ENCODE results near the gene RAB33B. TPM values are rescaled to one million over a fixed set of nuclear protein-coding genes. Genes with fewer than 3 reads are reported as not detected.

RAB33B gene
- polyA plus RNA-seq, 2 donors: 1.8 to 2.3 TPM

- 77 to 79% methylated on average over 3 of the region's 3 CpGs for WGBS, 2 donors
- Histone ChIP-seq H3K4me1 (ENCODE audit: control insufficient read depth in 2 of 2, insufficient read depth in 2 of 2, low read length in 1 of 2) (peaks cover 0 to 2% of the 10 kb centered on the region in 2 donors), H3K27me3 (ENCODE audit: control insufficient read depth in 1 of 2, insufficient read depth in 2 of 2, low read length in 2 of 2) (no peaks in the 10 kb centered on the region), H3K9me3 (ENCODE audit: control insufficient read depth in 2 of 2, insufficient read depth in 1 of 2, low read depth in 1 of 2, low read length in 1 of 2) (no peaks in the 10 kb centered on the region), H3K36me3 (ENCODE audit: control insufficient read depth in 2 of 2, insufficient read depth in 2 of 2, low read length in 1 of 2) (no peaks in the 10 kb centered on the region), H3K27ac (ENCODE audit: low read depth in 2 of 2, low read length in 1 of 2) (no peak overlapping the region), H3K4me3 (ENCODE audit: low read depth in 1 of 2, low read length in 2 of 2) (no peak overlapping the region)
These were observed 18.9 kb downstream of the RAB33B start for GRCh38 chr4:139472852-139473251.

- 84 to 96% methylated on average over 4 of the region's 4 CpGs for WGBS, 2 donors
- Histone ChIP-seq H3K4me1 (ENCODE audit: control insufficient read depth in 2 of 2, insufficient read depth in 2 of 2, low read length in 1 of 2) (no peaks in the 10 kb centered on the region), H3K27ac (ENCODE audit: low read depth in 2 of 2, low read length in 1 of 2) (no peak overlapping the region), H3K36me3 (ENCODE audit: control insufficient read depth in 2 of 2, insufficient read depth in 2 of 2, low read length in 1 of 2) (no peaks in the 10 kb centered on the region), H3K27me3 (ENCODE audit: control insufficient read depth in 1 of 2, insufficient read depth in 2 of 2, low read length in 2 of 2) (no peaks in the 10 kb centered on the region), H3K9me3 (ENCODE audit: control insufficient read depth in 2 of 2, insufficient read depth in 1 of 2, low read depth in 1 of 2, low read length in 1 of 2) (no peaks in the 10 kb centered on the region), H3K4me3 (ENCODE audit: low read depth in 1 of 2, low read length in 2 of 2) (no peak overlapping the region)
These were observed 22.4 kb downstream of the RAB33B start for GRCh38 chr4:139476363-139476762.

GRCh38 chr4:139481465-139481864 is 27.5 kb downstream of the RAB33B start:
- 50 to 65% methylated on average over 1 of the region's 1 CpG for WGBS, 2 donors
- Histone ChIP-seq H3K4me1 (ENCODE audit: control insufficient read depth in 2 of 2, insufficient read depth in 2 of 2, low read length in 1 of 2) (no peaks in the 10 kb centered on the region), H3K27me3 (ENCODE audit: control insufficient read depth in 1 of 2, insufficient read depth in 2 of 2, low read length in 2 of 2) (no peaks in the 10 kb centered on the region), H3K9me3 (ENCODE audit: control insufficient read depth in 2 of 2, insufficient read depth in 1 of 2, low read depth in 1 of 2, low read length in 1 of 2) (no peaks in the 10 kb centered on the region), H3K27ac (ENCODE audit: low read depth in 2 of 2, low read length in 1 of 2) (no peak overlapping the region), H3K36me3 (ENCODE audit: control insufficient read depth in 2 of 2, insufficient read depth in 2 of 2, low read length in 1 of 2) (no peaks in the 10 kb centered on the region), H3K4me3 (ENCODE audit: low read depth in 1 of 2, low read length in 2 of 2) (no peak overlapping the region)

GRCh38 chr4:139483000-139483399 is 29.1 kb downstream of the RAB33B start:
- no peaks in the 10 kb centered on the region for H3K4me1 ChIP-seq (ENCODE audit: control insufficient read depth in 2 of 2, insufficient read depth in 2 of 2, low read length in 1 of 2)
- no peaks in the 10 kb centered on the region for H3K9me3 ChIP-seq (ENCODE audit: control insufficient read depth in 2 of 2, insufficient read depth in 1 of 2, low read depth in 1 of 2, low read length in 1 of 2)
- no peak overlapping the region for H3K4me3 ChIP-seq (ENCODE audit: low read depth in 1 of 2, low read length in 2 of 2)
- WGBS, 2 donors: 97 to 100% methylated on average over 3 of the region's 3 CpGs
- H3K27ac ChIP-seq (ENCODE audit: low read depth in 2 of 2, low read length in 1 of 2): no peak overlapping the region
- no peaks in the 10 kb centered on the region for H3K27me3 ChIP-seq (ENCODE audit: control insufficient read depth in 1 of 2, insufficient read depth in 2 of 2, low read length in 2 of 2)
- no peaks in the 10 kb centered on the region for H3K36me3 ChIP-seq (ENCODE audit: control insufficient read depth in 2 of 2, insufficient read depth in 2 of 2, low read length in 1 of 2)

GRCh38 chr4:139484783-139485311 is 30.9 kb downstream of the RAB33B start:
- Histone ChIP-seq H3K27me3 (ENCODE audit: control insufficient read depth in 1 of 2, insufficient read depth in 2 of 2, low read length in 2 of 2) (no peaks in the 10 kb centered on the region), H3K4me1 (ENCODE audit: control insufficient read depth in 2 of 2, insufficient read depth in 2 of 2, low read length in 1 of 2) (no peaks in the 10 kb centered on the region), H3K9me3 (ENCODE audit: control insufficient read depth in 2 of 2, insufficient read depth in 1 of 2, low read depth in 1 of 2, low read length in 1 of 2) (no peaks in the 10 kb centered on the region), H3K4me3 (ENCODE audit: low read depth in 1 of 2, low read length in 2 of 2) (no peak overlapping the region), H3K36me3 (ENCODE audit: control insufficient read depth in 2 of 2, insufficient read depth in 2 of 2, low read length in 1 of 2) (no peaks in the 10 kb centered on the region), H3K27ac (ENCODE audit: low read depth in 2 of 2, low read length in 1 of 2) (no peak overlapping the region)
- WGBS, 2 donors: 63 to 82% methylated on average over 11 of the region's 11 CpGs

GRCh38 chr4:139488442-139488841 is 34.5 kb downstream of the RAB33B start:
- no peaks in the 10 kb centered on the region for H3K27me3 ChIP-seq (ENCODE audit: control insufficient read depth in 1 of 2, insufficient read depth in 2 of 2, low read length in 2 of 2)
- H3K9me3 ChIP-seq (ENCODE audit: control insufficient read depth in 2 of 2, insufficient read depth in 1 of 2, low read depth in 1 of 2, low read length in 1 of 2): no peaks in the 10 kb centered on the region
- H3K4me1 ChIP-seq (ENCODE audit: control insufficient read depth in 2 of 2, insufficient read depth in 2 of 2, low read length in 1 of 2): no peaks in the 10 kb centered on the region
- 93 to 97% methylated on average over 3 of the region's 3 CpGs for WGBS, 2 donors
- no peaks in the 10 kb centered on the region for H3K36me3 ChIP-seq (ENCODE audit: control insufficient read depth in 2 of 2, insufficient read depth in 2 of 2, low read length in 1 of 2)
- H3K4me3 ChIP-seq (ENCODE audit: low read depth in 1 of 2, low read length in 2 of 2): no peak overlapping the region
- H3K27ac ChIP-seq (ENCODE audit: low read depth in 2 of 2, low read length in 1 of 2): no peak overlapping the region

GRCh38 chr4:139489638-139490037 is 35.7 kb downstream of the RAB33B start:
- H3K27me3 ChIP-seq (ENCODE audit: control insufficient read depth in 1 of 2, insufficient read depth in 2 of 2, low read length in 2 of 2): no peaks in the 10 kb centered on the region
- H3K27ac ChIP-seq (ENCODE audit: low read depth in 2 of 2, low read length in 1 of 2): no peak overlapping the region

GRCh38 chr4:139492429-139492828 is 38.5 kb downstream of the RAB33B start:
- Histone ChIP-seq H3K27ac (ENCODE audit: low read depth in 2 of 2, low read length in 1 of 2) (no peak overlapping the region), H3K4me1 (ENCODE audit: control insufficient read depth in 2 of 2, insufficient read depth in 2 of 2, low read length in 1 of 2) (no peaks in the 10 kb centered on the region), H3K27me3 (ENCODE audit: control insufficient read depth in 1 of 2, insufficient read depth in 2 of 2, low read length in 2 of 2) (no peaks in the 10 kb centered on the region), H3K4me3 (ENCODE audit: low read depth in 1 of 2, low read length in 2 of 2) (no peak overlapping the region), H3K36me3 (ENCODE audit: control insufficient read depth in 2 of 2, insufficient read depth in 2 of 2, low read length in 1 of 2) (no peaks in the 10 kb centered on the region), H3K9me3 (ENCODE audit: control insufficient read depth in 2 of 2, insufficient read depth in 1 of 2, low read depth in 1 of 2, low read length in 1 of 2) (no peaks in the 10 kb centered on the region)
- WGBS, 2 donors: 95 to 96% methylated on average over 2 of the region's 2 CpGs

More at GRCh38 chr4:139489638-139490037, 35.7 kb downstream of the RAB33B start:
- Histone ChIP-seq H3K4me3 (ENCODE audit: low read depth in 1 of 2, low read length in 2 of 2) (no peak overlapping the region), H3K9me3 (ENCODE audit: control insufficient read depth in 2 of 2, insufficient read depth in 1 of 2, low read depth in 1 of 2, low read length in 1 of 2) (no peaks in the 10 kb centered on the region), H3K36me3 (ENCODE audit: control insufficient read depth in 2 of 2, insufficient read depth in 2 of 2, low read length in 1 of 2) (no peaks in the 10 kb centered on the region), H3K4me1 (ENCODE audit: control insufficient read depth in 2 of 2, insufficient read depth in 2 of 2, low read length in 1 of 2) (no peaks in the 10 kb centered on the region)

- Histone ChIP-seq H3K4me1 (ENCODE audit: control insufficient read depth in 2 of 2, insufficient read depth in 2 of 2, low read length in 1 of 2) (no peaks in the 10 kb centered on the region), H3K36me3 (ENCODE audit: control insufficient read depth in 2 of 2, insufficient read depth in 2 of 2, low read length in 1 of 2) (no peaks in the 10 kb centered on the region)
- WGBS, 2 donors: 77 to 82% methylated on average over 4 of the region's 4 CpGs
These were observed 39.3 kb downstream of the RAB33B start for GRCh38 chr4:139493176-139493575.

GRCh38 chr4:139499186-139499585 is 45.3 kb downstream of the RAB33B start:
- no peaks in the 10 kb centered on the region for H3K27me3 ChIP-seq (ENCODE audit: control insufficient read depth in 1 of 2, insufficient read depth in 2 of 2, low read length in 2 of 2)
- H3K9me3 ChIP-seq (ENCODE audit: control insufficient read depth in 2 of 2, insufficient read depth in 1 of 2, low read depth in 1 of 2, low read length in 1 of 2): no peaks in the 10 kb centered on the region
- H3K4me3 ChIP-seq (ENCODE audit: low read depth in 1 of 2, low read length in 2 of 2): no peak overlapping the region
- WGBS, 2 donors: 78 to 83% methylated on average over 4 of the region's 4 CpGs
- no peaks in the 10 kb centered on the region for H3K4me1 ChIP-seq (ENCODE audit: control insufficient read depth in 2 of 2, insufficient read depth in 2 of 2, low read length in 1 of 2)
- no peaks in the 10 kb centered on the region for H3K36me3 ChIP-seq (ENCODE audit: control insufficient read depth in 2 of 2, insufficient read depth in 2 of 2, low read length in 1 of 2)
- no peak overlapping the region for H3K27ac ChIP-seq (ENCODE audit: low read depth in 2 of 2, low read length in 1 of 2)

More at GRCh38 chr4:139493176-139493575, 39.3 kb downstream of the RAB33B start:
- Histone ChIP-seq H3K27ac (ENCODE audit: low read depth in 2 of 2, low read length in 1 of 2) (no peak overlapping the region), H3K9me3 (ENCODE audit: control insufficient read depth in 2 of 2, insufficient read depth in 1 of 2, low read depth in 1 of 2, low read length in 1 of 2) (no peaks in the 10 kb centered on the region), H3K4me3 (ENCODE audit: low read depth in 1 of 2, low read length in 2 of 2) (no peak overlapping the region), H3K27me3 (ENCODE audit: control insufficient read depth in 1 of 2, insufficient read depth in 2 of 2, low read length in 2 of 2) (no peaks in the 10 kb centered on the region)

Data from esophagus (tissue), 2 donors.